Measurements from ENCODE around the gene ANKMY1.

The ANKMY1 gene

DNA sequence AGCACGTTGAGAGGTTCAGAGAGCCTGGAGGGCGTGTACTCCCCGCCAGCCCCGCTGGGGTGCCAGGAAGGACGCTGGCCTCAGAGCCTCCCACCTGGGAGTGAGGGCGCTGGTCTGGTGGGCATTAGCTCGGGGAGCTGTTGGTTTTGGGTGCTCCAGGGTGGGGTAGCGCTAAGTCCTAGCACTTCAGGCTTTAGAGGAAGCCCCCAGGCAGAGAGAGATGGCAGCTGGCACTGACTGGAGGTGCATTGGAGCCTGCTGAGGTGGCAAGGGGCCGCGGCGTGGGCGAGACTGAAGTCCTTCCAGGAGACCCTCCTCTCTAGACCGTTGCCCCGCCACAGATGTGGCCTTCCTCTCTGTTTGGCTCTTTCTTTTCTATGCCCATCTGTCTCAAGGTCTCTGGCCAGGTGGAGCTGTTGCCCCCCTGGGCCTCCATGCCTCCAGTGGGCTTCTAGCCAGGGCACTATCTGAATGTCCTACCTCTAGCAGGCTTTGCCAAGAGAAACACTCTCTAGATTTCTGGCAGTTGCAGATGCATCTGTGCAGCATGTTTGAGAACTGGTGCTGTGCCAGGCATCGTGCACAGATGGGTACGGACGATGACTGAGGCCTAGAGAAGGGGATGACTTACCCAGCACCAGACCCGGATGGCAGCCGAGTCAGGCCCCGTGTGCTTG, 35.4 kb upstream of the ANKMY1 start:
- TF ChIP-seq POLR2A (IDR thresholded peaks at IDR 0.05; ENCODE audit: extremely low read depth, insufficient read length) (no peak), MYC (IDR thresholded peaks at IDR 0.05; ENCODE audit: low read depth, low read length) (no peak)
- TF ChIP-seq, protein P1, sequence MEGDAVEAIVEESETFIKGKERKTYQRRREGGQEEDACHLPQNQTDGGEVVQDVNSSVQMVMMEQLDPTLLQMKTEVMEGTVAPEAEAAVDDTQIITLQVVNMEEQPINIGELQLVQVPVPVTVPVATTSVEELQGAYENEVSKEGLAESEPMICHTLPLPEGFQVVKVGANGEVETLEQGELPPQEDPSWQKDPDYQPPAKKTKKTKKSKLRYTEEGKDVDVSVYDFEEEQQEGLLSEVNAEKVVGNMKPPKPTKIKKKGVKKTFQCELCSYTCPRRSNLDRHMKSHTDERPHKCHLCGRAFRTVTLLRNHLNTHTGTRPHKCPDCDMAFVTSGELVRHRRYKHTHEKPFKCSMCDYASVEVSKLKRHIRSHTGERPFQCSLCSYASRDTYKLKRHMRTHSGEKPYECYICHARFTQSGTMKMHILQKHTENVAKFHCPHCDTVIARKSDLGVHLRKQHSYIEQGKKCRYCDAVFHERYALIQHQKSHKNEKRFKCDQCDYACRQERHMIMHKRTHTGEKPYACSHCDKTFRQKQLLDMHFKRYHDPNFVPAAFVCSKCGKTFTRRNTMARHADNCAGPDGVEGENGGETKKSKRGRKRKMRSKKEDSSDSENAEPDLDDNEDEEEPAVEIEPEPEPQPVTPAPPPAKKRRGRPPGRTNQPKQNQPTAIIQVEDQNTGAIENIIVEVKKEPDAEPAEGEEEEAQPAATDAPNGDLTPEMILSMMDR (IDR thresholded peaks at IDR 0.05; ENCODE audit: low read depth, low read length) = no peak
- TF ChIP-seq, protein P2, sequence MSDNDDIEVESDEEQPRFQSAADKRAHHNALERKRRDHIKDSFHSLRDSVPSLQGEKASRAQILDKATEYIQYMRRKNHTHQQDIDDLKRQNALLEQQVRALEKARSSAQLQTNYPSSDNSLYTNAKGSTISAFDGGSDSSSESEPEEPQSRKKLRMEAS (IDR thresholded peaks at IDR 0.05; ENCODE audit: low read depth, low read length) = no peak
- DNase-seq (ENCODE audit: low read depth) = no peak
- no peak overlapping the region for H3K4me3 ChIP-seq (ENCODE audit: low read depth, low read length)

DNA sequence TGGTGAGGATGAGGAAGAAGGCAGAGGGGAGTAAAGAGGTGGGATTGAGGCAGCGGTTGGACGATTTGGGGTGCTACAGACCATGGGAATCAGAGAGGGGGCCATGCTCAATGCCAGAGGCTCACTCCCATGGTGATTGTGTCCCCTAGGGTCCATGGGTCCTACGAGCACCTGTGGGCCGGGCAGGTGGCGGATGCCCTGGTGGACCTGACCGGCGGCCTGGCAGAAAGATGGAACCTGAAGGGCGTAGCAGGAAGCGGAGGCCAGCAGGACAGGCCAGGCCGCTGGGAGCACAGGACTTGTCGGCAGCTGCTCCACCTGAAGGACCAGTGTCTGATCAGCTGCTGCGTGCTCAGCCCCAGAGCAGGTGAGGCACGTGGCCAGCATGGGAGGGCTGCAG, 34.0 kb upstream of the ANKMY1 start:
- no peak for TF ChIP-seq POLR2A (IDR thresholded peaks at IDR 0.05; ENCODE audit: extremely low read depth, insufficient read length)
- TF ChIP-seq, protein P1 (IDR thresholded peaks at IDR 0.05; ENCODE audit: low read depth, low read length) = no peak
- no peak for TF ChIP-seq MYC (IDR thresholded peaks at IDR 0.05; ENCODE audit: low read depth, low read length)
- TF ChIP-seq, protein P2 (IDR thresholded peaks at IDR 0.05; ENCODE audit: low read depth, low read length) = no peak
- H3K4me3 ChIP-seq (ENCODE audit: low read depth, low read length) = no peak overlapping the region
- DNase-seq (ENCODE audit: low read depth) = no peak

DNA sequence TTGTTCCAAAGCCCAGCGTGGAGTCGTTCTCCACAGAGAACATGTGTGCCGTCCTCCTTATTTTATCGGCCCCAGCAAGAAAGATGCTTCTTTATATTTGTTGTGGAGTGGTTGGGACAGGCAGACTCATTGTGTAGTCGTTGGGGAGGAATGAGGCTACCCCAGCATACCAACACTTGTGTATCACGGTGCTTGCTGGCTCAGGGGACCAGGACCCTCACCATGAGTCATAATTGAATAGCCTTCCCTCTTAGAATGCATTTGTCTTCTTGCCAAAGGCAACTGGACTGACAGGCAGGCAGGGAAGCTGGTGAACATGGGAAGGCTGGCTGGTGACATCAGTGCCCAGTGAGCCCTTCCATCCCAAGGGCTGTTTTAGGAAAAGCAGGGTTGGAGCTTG, 33.4 kb upstream of the ANKMY1 start:
- H3K4me3 ChIP-seq (ENCODE audit: low read depth, low read length) = no peak overlapping the region
- no peak for DNase-seq (ENCODE audit: low read depth)
- TF ChIP-seq MYC (IDR thresholded peaks at IDR 0.05; ENCODE audit: low read depth, low read length) = no peak

DNA sequence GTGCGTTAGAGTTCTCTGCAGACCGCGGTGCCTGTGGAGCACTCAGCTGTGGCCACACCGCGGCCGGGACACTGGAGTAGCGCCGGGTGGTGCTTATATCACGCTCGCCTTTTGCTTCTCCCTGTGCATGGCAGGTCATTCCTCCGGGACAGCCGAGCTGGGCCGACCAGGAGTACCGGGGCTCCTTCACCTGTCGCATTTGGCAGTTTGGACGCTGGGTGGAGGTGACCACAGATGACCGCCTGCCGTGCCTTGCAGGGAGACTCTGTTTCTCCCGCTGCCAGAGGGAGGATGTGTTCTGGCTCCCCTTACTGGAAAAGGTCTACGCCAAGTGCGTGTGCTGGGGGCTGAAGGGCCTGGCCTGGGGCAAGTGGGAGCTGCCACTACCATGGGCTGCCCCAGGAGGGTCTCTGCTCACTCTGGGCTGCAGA, 32.9 kb upstream of the ANKMY1 start:
- no peak overlapping the region for H3K4me3 ChIP-seq (ENCODE audit: low read depth, low read length)
- no peak for TF ChIP-seq POLR2A (IDR thresholded peaks at IDR 0.05; ENCODE audit: extremely low read depth, insufficient read length)
- TF ChIP-seq, protein P1 (IDR thresholded peaks at IDR 0.05; ENCODE audit: low read depth, low read length) = no peak
- TF ChIP-seq MYC (IDR thresholded peaks at IDR 0.05; ENCODE audit: low read depth, low read length) = no peak
- TF ChIP-seq, protein P2 (IDR thresholded peaks at IDR 0.05; ENCODE audit: low read depth, low read length) = no peak
- no peak for DNase-seq (ENCODE audit: low read depth)

DNA sequence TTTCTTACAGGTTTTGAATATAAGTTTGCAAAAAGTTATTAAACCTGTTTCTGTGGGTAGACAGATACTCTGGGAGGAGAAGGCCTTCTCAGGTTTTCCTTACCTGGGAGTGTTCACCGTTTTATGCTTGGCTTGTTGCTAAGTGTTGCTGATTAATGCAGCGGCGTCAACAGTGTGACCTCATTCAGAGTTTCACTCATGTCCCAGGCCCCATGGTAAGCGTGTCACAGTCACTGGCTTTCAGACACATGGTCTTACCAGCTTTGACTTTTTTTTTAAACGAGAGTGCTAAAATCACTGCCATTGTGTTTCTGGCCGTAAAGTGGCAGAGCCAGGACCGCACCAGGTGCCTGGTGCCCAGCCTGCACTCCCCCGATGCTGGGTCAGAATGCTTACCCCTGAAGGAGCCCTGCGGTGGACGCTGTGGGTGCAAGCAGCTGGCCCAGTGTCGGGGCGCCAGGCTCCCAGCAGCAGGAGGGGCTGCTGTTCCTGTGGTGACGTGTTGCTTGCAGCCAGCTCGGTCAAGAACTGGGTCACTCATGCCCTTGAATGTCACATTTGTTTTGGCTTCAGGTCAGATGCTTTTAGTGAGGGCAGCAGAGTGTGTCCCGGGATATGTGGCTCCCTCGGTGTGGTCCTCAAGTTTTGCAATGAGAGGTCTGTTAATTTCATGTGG, 32.2 kb upstream of the ANKMY1 start:
- DNase-seq (ENCODE audit: low read depth) = no peak
- no peak overlapping the region for H3K4me3 ChIP-seq (ENCODE audit: low read depth, low read length)
- TF ChIP-seq, protein P1 (IDR thresholded peaks at IDR 0.05; ENCODE audit: low read depth, low read length) = no peak
- TF ChIP-seq, protein P2 (IDR thresholded peaks at IDR 0.05; ENCODE audit: low read depth, low read length) = no peak
- TF ChIP-seq POLR2A (IDR thresholded peaks at IDR 0.05; ENCODE audit: extremely low read depth, insufficient read length) = no peak
- no peak for TF ChIP-seq MYC (IDR thresholded peaks at IDR 0.05; ENCODE audit: low read depth, low read length)

DNA sequence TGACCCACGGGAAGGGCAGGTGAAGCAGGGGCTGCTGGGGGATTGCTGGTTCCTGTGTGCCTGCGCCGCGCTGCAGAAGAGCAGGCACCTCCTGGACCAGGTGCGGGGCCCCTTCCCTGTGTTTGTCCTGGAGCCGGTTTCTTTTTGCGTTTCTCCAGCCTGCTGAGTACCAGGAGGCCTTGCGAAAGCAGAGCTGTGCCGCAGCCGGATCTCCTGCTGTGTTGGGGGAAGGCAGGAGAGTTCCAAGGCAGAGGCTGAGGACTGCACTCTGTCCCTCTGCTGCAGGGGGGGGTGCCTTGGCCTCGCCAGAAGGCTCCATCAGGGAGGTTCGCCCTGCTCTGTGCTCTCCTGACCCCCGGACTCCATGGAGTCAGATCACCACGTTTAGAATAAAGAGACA, 31.6 kb upstream of the ANKMY1 start:
- H3K4me3 ChIP-seq (ENCODE audit: low read depth, low read length) = no peak overlapping the region
- DNase-seq (ENCODE audit: low read depth) = peak; percentile 35
- TF ChIP-seq MYC (IDR thresholded peaks at IDR 0.05; ENCODE audit: low read depth, low read length) = no peak
- TF ChIP-seq, protein P2 (IDR thresholded peaks at IDR 0.05; ENCODE audit: low read depth, low read length) = no peak
- no peak for TF ChIP-seq POLR2A (IDR thresholded peaks at IDR 0.05; ENCODE audit: extremely low read depth, insufficient read length)
- TF ChIP-seq, protein P1 (IDR thresholded peaks at IDR 0.05; ENCODE audit: low read depth, low read length) = no peak

Measured in NB4 (cell line).